Omental fat pad (tissue), 4 donors: Measurements from ENCODE around the gene CNTNAP5. TPM values are rescaled to one million over a fixed set of nuclear protein-coding genes. Genes with fewer than 3 reads are reported as not detected.

Experiments
- ATAC-seq: fragments of 150-250 bp; one replicate; pipeline ENCODE4 v1.9.1; 2016; ENCODE audit warnings: mild to moderate bottlenecking, moderate library complexity; ENCODE audit not compliant: low FRiP score
- DNase-seq: peaks from one replicate; pipeline ENCODE4 v3.0.0-alpha.2; 2019; ENCODE audit warnings: low spot score
- CTCF ChIP-seq, 3 donors: fragments of 450-650 bp; IDR thresholded peaks; one replicate each; pipeline ENCODE4 v1.5.1; 2016 to 2017; ENCODE audit warnings: antibody characterized with exemption in 3 of 3, mild to moderate bottlenecking in 3 of 3, moderate library complexity in 2 of 3
- total RNA-seq, 4 donors: library from RNA; depleted of rRNA; stranded (reverse); fragments of >200 nt; gene quantifications; one replicate each; pipeline ENCODE4 v1.1.0, GENCODE V29; 2016

The CNTNAP5 gene
- total RNA-seq, 4 donors from 2014 or later, result not detected

GRCh38 chr2:124024561-124025170 is 421 bp upstream of the CNTNAP5 start:
- no peak for ATAC-seq
- no peak for DNase-seq
- TF ChIP-seq CTCF (IDR thresholded peaks at IDR 0.05), result no peak

- no peak for DNase-seq
- no peak for ATAC-seq
- no peak for TF ChIP-seq CTCF (IDR thresholded peaks at IDR 0.05)
Observed at GRCh38 chr2:124025891-124026434, 876 bp downstream of the CNTNAP5 start.

GRCh38 chr2:124026503-124026902 is 1.4 kb downstream of the CNTNAP5 start:
- TF ChIP-seq CTCF (IDR thresholded peaks at IDR 0.05), result no peak
- ATAC-seq (no peak), DNase-seq (no peak)

GRCh38 chr2:124027182-124027581 is 2.1 kb downstream of the CNTNAP5 start:
- no peak for DNase-seq
- ATAC-seq, result no peak
- no peak for TF ChIP-seq CTCF (IDR thresholded peaks at IDR 0.05)

- TF ChIP-seq CTCF (IDR thresholded peaks at IDR 0.05), result no peak
- ATAC-seq (no peak), DNase-seq (no peak)
Observed at GRCh38 chr2:124032799-124033198, 7.7 kb downstream of the CNTNAP5 start.

- DNase-seq (no peak), ATAC-seq (no peak)
- TF ChIP-seq CTCF (IDR thresholded peaks at IDR 0.05), result no peak
Observed at GRCh38 chr2:124034265-124034664, 9.2 kb downstream of the CNTNAP5 start.

- DNase-seq (no peak), ATAC-seq (no peak)
- TF ChIP-seq CTCF (IDR thresholded peaks at IDR 0.05), result no peak
Observed at GRCh38 chr2:124035001-124035400, 9.9 kb downstream of the CNTNAP5 start.
